ENCODE measurements around the gene TMEM203. TPM values are rescaled to one million over a fixed set of nuclear protein-coding genes. Genes with fewer than 3 reads are reported as not detected.

The TMEM203 gene
- total RNA-seq, 4 donors from 2014 or later: 19.4 to 29.6 (median 25.4) TPM

DNA sequence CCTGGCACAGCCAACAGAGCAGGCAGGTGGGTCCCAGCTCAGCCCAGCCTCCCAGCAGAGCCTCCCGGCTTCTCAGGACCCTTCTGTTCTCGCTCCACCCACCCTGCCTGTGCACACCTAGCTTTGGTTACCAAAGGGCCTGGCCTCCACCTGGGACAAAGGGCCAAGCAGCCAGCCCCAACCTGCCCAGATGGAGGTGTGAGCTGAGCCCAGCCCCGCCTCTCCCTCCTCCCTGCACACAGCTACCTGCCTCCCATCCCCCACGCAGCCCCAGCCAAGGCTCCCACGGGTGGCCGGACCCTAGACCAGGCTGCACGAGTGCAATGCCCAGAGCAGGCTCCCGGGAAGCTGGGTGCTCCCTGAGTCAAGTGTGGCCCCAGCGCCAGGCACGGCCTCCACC is 10.5 kb downstream of the TMEM203 start:
- peak overlapping the region; percentile 58 to 87 (median 80) for H3K27ac ChIP-seq
- WGBS, 2 donors: 14 to 70% methylated on average over 1 to 4 of the region's 10 CpGs
- no peaks in the 10 kb centered on the region for H3K9me3 ChIP-seq
- TF ChIP-seq, protein P1, sequence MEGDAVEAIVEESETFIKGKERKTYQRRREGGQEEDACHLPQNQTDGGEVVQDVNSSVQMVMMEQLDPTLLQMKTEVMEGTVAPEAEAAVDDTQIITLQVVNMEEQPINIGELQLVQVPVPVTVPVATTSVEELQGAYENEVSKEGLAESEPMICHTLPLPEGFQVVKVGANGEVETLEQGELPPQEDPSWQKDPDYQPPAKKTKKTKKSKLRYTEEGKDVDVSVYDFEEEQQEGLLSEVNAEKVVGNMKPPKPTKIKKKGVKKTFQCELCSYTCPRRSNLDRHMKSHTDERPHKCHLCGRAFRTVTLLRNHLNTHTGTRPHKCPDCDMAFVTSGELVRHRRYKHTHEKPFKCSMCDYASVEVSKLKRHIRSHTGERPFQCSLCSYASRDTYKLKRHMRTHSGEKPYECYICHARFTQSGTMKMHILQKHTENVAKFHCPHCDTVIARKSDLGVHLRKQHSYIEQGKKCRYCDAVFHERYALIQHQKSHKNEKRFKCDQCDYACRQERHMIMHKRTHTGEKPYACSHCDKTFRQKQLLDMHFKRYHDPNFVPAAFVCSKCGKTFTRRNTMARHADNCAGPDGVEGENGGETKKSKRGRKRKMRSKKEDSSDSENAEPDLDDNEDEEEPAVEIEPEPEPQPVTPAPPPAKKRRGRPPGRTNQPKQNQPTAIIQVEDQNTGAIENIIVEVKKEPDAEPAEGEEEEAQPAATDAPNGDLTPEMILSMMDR (IDR thresholded peaks at IDR 0.05): no peak
- TF ChIP-seq POLR2A (IDR thresholded peaks at IDR 0.05): no peak
- intact Hi-C loops (cut with DNase I): no loop called here
- peaks cover 11 to 38% (median 14%) of the 10 kb centered on the region in 3 donors for H3K36me3 ChIP-seq
- H3K27me3 ChIP-seq: no peaks in the 10 kb centered on the region
- DNase-seq: no peak
- H3K4me3 ChIP-seq: peak overlapping the region; percentile 6 to 44 (median 27)
- peaks cover 64 to 90% (median 65%) of the 10 kb centered on the region in 3 donors for H3K4me1 ChIP-seq

DNA sequence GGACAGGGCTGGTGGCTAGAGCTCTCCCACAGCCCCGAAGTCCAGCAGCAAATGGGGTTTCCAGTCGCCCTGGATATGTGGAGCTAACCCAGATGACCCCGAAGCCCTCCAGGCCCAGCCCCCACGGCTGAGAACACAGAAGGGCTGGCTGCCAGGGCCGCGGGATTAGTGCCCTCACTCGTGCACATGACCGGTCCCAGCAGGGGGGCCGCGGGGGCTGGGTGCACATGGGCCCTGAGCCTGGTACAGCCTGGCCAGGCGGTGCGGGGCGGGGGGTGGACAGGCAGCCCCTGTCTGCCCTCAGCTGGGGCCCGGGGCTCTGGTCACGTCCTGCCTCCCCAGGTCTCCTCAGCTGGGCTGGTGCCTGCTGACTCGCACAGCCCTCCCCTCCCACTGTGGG is 11.1 kb downstream of the TMEM203 start:
- WGBS, 2 donors: no CpG with 5 or more reads among the region's 16 CpGs
- intact Hi-C loops (cut with DNase I): no loop called here

DNA sequence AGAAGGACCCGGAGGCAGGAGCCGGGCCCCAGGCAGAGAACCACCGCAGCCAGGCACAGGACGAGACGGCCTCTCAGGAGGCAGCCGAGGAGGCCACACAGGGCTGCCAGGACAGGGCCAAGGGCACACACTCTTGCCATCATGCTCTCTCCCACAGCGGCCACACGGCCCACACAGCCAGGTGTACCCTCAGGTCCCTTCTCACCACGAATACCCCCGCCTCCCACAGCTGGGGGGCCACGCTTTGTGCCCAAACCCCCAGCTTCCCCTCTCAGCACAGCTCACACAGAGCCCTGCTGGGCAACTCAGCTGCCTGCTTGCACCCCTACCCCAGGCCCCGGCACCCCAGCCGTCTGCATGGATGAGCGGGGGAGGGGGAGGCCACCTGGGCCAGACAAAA is 11.7 kb downstream of the TMEM203 start:
- H3K4me3 ChIP-seq: no peak overlapping the region
- 60 to 84% methylated on average over 1 to 5 of the region's 14 CpGs for WGBS, 2 donors
- no peaks in the 10 kb centered on the region for H3K9me3 ChIP-seq
- DNase-seq: no peak
- H3K4me1 ChIP-seq: peaks cover 61 to 88% (median 63%) of the 10 kb centered on the region in 3 donors
- peaks cover 12 to 41% (median 15%) of the 10 kb centered on the region in 3 donors for H3K36me3 ChIP-seq
- H3K27me3 ChIP-seq: no peaks in the 10 kb centered on the region
- intact Hi-C loops (cut with DNase I): no loop called here
- TF ChIP-seq, protein P1 (IDR thresholded peaks at IDR 0.05): no peak
- TF ChIP-seq POLR2A (IDR thresholded peaks at IDR 0.05): no peak
- peak overlapping the region in 3 of 4 donors; percentile 74 to 87 (median 86) for H3K27ac ChIP-seq

More for the DNA sequence above, 11.1 kb downstream of the TMEM203 start:
- peaks cover 64 to 90% (median 66%) of the 10 kb centered on the region in 3 donors for H3K4me1 ChIP-seq
- peak overlapping the region in 3 of 4 donors; percentile 74 to 87 (median 86) for H3K27ac ChIP-seq
- H3K27me3 ChIP-seq: no peaks in the 10 kb centered on the region
- no peaks in the 10 kb centered on the region for H3K9me3 ChIP-seq
- DNase-seq: no peak
- no peak for TF ChIP-seq POLR2A (IDR thresholded peaks at IDR 0.05)
- TF ChIP-seq, protein P1 (IDR thresholded peaks at IDR 0.05): no peak
- H3K4me3 ChIP-seq: peak overlapping the region; percentile 6 to 44 (median 27)
- peaks cover 12 to 41% (median 15%) of the 10 kb centered on the region in 3 donors for H3K36me3 ChIP-seq

GRCh38 chr9:137192859-137193258 is 12.6 kb downstream of the TMEM203 start:
- no peaks in the 10 kb centered on the region for H3K9me3 ChIP-seq
- DNase-seq: no peak
- no peak overlapping the region for H3K27ac ChIP-seq
- WGBS, 2 donors: no CpG with 5 or more reads among the region's 2 CpGs
- H3K4me3 ChIP-seq: no peak overlapping the region
- TF ChIP-seq, protein P1 (IDR thresholded peaks at IDR 0.05): no peak
- TF ChIP-seq POLR2A (IDR thresholded peaks at IDR 0.05): no peak
- peaks cover 12 to 41% (median 15%) of the 10 kb centered on the region in 3 donors for H3K36me3 ChIP-seq
- peaks cover 54 to 82% (median 55%) of the 10 kb centered on the region in 3 donors for H3K4me1 ChIP-seq
- H3K27me3 ChIP-seq: no peaks in the 10 kb centered on the region
- intact Hi-C loops (cut with DNase I): no loop called here

DNA sequence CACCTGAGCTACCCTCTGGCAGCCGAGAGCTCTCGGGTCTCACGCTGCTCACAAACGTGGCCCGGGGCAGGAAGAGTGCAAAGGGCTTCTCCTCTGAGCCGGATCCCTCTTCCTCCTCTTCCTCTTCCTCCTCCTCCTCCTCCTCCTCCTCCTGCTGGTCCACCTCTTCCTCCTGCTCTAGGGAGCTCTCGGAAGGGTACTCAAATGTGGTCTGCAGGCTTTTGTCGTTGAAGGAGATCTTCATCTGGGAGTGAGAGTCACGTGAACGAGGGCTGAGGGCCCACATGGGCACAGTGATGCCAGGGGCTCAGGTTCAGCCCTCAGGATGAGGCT is 13.0 kb downstream of the TMEM203 start:
- 74 to 95% methylated on average over 9 of the region's 10 CpGs for WGBS, 2 donors
- TF ChIP-seq, protein P1 (IDR thresholded peaks at IDR 0.05): no peak
- no peak for TF ChIP-seq POLR2A (IDR thresholded peaks at IDR 0.05)
- Histone ChIP-seq H3K4me1 (peaks cover 54 to 82% (median 55%) of the 10 kb centered on the region in 3 donors), H3K9me3 (no peaks in the 10 kb centered on the region), H3K36me3 (peaks cover 12 to 42% (median 15%) of the 10 kb centered on the region in 3 donors), H3K27me3 (no peaks in the 10 kb centered on the region), H3K4me3 (no peak overlapping the region), H3K27ac (no peak overlapping the region)
- intact Hi-C loops (cut with DNase I): no loop called here
- DNase-seq: no peak
